ENCODE data around the gene TAF3. TPM values are rescaled to one million over a fixed set of nuclear protein-coding genes. Genes with fewer than 3 reads are reported as not detected.

The TAF3 gene
- total RNA-seq, 1 donor from 2014 or later = 4.6 TPM

DNA sequence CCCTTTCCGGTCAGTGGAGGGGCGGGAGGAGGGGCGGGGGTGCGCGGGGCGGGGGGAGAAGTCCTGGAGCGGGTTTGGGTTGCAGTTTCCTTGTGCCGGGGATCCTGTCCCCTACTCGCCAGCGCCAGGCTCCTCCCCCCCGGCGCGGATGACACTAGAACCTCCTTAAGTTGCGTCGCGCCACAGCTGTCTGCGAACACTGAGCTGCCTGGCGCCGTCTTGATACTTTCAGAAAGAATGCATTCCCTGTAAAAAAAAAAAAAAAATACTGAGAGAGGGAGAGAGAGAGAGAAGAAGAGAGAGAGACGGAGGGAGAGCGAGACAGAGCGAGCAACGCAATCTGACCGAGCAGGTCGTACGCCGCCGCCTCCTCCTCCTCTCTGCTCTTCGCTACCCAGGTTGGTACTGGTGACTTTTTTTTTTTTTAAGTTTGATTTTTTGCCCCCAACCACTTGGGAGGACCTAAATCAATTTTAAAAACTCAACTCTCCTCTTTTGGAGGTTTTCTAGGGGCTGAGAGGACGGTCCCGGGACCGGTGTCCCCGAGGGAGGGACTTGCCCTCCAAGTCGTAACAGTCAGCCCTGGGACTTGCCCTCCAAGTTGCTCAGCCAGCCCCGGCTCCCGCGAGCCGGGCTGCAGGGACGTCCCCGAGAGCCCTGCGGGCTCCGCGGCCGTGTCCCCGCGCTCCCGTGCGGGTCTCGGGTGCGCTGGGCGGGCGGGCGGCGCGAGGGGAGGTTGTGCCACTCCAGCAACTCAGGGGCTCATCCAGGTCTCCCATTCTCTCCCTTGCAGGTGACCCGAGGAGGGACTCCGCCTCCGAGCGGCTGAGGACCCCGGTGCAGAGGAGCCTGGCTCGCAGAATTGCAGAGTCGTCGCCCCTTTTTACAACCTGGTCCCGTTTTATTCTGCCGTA lies 236.4 kb downstream of the TAF3 start, which contains the start of gene GATA3:
Gene GATA3, plus strand, starts transcription at position 195 of the 914 bp plus-strand sequence. CDS start 968 bp downstream, outside the sequence.
- TF ChIP-seq, protein P1, sequence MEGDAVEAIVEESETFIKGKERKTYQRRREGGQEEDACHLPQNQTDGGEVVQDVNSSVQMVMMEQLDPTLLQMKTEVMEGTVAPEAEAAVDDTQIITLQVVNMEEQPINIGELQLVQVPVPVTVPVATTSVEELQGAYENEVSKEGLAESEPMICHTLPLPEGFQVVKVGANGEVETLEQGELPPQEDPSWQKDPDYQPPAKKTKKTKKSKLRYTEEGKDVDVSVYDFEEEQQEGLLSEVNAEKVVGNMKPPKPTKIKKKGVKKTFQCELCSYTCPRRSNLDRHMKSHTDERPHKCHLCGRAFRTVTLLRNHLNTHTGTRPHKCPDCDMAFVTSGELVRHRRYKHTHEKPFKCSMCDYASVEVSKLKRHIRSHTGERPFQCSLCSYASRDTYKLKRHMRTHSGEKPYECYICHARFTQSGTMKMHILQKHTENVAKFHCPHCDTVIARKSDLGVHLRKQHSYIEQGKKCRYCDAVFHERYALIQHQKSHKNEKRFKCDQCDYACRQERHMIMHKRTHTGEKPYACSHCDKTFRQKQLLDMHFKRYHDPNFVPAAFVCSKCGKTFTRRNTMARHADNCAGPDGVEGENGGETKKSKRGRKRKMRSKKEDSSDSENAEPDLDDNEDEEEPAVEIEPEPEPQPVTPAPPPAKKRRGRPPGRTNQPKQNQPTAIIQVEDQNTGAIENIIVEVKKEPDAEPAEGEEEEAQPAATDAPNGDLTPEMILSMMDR (IDR thresholded peaks at IDR 0.05) = no peak
- no peak for TF ChIP-seq EZH2phosphoT487 (IDR thresholded peaks at IDR 0.05)
- no peak for TF ChIP-seq EZH2 (IDR thresholded peaks at IDR 0.05)
- peaks cover 36% of the 10 kb centered on the region for H3K4me1 Mint-ChIP-seq
- Histone ChIP-seq H4K20me1 (ENCODE audit: low read depth) (peaks cover 93% of the 10 kb centered on the region), H3K4me2 (peak within 1 kb of the TSS; percentile 80), H3K9me3 (ENCODE audit: low read depth) (no peaks in the 10 kb centered on the region), H3F3A (ENCODE audit: low read depth) (peaks cover 60% of the 10 kb centered on the region), H3K4me1 (peaks cover 53% of the 10 kb centered on the region), H3K27me3 (peaks cover 100% of the 10 kb centered on the region), H3K79me2 (ENCODE audit: low read depth) (no peaks in the 10 kb centered on the region), H3K27ac (no peak within 1 kb of the TSS), H3K36me3 (no peaks in the 10 kb centered on the region), H3K4me3 (peak within 1 kb of the TSS; percentile 48), H3K9ac (no peak within 1 kb of the TSS), H2AFZ (replicated peaks) (no peak within 1 kb of the TSS)
- H3K4me3 Mint-ChIP-seq = peak within 1 kb of the TSS; percentile 88
- H3K27me3 Mint-ChIP-seq (ENCODE audit: insufficient read depth, low read depth) = peaks cover 71% of the 10 kb centered on the region
- DNase-seq (ENCODE audit: low spot score) = peak; percentile 84
- no peak within 1 kb of the TSS for H3K27ac Mint-ChIP-seq
- no peaks in the 10 kb centered on the region for H3K36me3 Mint-ChIP-seq
- H3K9me3 Mint-ChIP-seq = no peaks in the 10 kb centered on the region

DNA sequence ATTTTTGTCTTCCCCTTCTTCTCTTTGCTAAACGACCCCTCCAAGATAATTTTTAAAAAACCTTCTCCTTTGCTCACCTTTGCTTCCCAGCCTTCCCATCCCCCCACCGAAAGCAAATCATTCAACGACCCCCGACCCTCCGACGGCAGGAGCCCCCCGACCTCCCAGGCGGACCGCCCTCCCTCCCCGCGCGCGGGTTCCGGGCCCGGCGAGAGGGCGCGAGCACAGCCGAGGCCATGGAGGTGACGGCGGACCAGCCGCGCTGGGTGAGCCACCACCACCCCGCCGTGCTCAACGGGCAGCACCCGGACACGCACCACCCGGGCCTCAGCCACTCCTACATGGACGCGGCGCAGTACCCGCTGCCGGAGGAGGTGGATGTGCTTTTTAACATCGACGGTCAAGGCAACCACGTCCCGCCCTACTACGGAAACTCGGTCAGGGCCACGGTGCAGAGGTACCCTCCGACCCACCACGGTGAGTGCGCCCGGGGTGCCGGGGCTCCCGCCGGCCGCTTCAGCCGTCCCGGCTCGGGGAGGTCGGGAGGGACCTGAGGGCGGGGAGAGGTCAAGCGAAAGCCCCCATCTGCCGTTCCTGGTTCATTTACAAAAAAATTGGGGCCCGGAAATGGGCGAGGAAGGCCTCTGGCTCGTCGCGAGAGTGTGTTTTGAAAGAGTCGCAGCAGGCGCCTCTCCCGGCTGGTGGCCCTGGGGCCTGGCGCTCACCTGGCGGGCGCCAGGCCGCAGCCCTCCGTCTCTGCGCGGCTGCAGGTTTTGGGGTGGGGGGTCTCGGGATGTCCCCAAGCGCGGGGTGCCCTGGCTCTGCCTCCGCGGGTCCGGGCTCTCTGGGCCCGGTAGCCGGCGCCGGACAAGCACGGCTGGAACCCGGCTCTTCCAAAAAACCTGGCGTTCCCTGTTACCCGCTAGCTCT lies 237.4 kb downstream of the TAF3 start:
- H3F3A ChIP-seq (ENCODE audit: low read depth) = peaks cover 60% of the 10 kb centered on the region
- H3K27ac Mint-ChIP-seq = no peak overlapping the region
- H2AFZ ChIP-seq (replicated peaks) = no peak overlapping the region
- H3K4me1 Mint-ChIP-seq = peaks cover 46% of the 10 kb centered on the region
- no peaks in the 10 kb centered on the region for H3K79me2 ChIP-seq (ENCODE audit: low read depth)
- no peaks in the 10 kb centered on the region for H3K9me3 Mint-ChIP-seq
- peaks cover 79% of the 10 kb centered on the region for H3K27me3 Mint-ChIP-seq (ENCODE audit: insufficient read depth, low read depth)
- H3K27me3 ChIP-seq = peaks cover 100% of the 10 kb centered on the region
- peak overlapping the region; percentile 48 for H3K4me3 ChIP-seq
- H3K27ac ChIP-seq = no peak overlapping the region
- peak overlapping the region; percentile 80 for H3K4me2 ChIP-seq
- no peak for DNase-seq (ENCODE audit: low spot score)
- H3K4me3 Mint-ChIP-seq = peak overlapping the region; percentile 75
- no peak overlapping the region for H3K9ac ChIP-seq
- H3K4me1 ChIP-seq = peaks cover 54% of the 10 kb centered on the region
- H3K9me3 ChIP-seq (ENCODE audit: low read depth) = no peaks in the 10 kb centered on the region
- TF ChIP-seq EZH2 (IDR thresholded peaks at IDR 0.05) = peak; percentile 96
- TF ChIP-seq, protein P1 (IDR thresholded peaks at IDR 0.05) = no peak
- TF ChIP-seq EZH2phosphoT487 (IDR thresholded peaks at IDR 0.05) = peak; percentile 97
- peaks cover 93% of the 10 kb centered on the region for H4K20me1 ChIP-seq (ENCODE audit: low read depth)
- no peaks in the 10 kb centered on the region for H3K36me3 Mint-ChIP-seq
- no peaks in the 10 kb centered on the region for H3K36me3 ChIP-seq

DNA sequence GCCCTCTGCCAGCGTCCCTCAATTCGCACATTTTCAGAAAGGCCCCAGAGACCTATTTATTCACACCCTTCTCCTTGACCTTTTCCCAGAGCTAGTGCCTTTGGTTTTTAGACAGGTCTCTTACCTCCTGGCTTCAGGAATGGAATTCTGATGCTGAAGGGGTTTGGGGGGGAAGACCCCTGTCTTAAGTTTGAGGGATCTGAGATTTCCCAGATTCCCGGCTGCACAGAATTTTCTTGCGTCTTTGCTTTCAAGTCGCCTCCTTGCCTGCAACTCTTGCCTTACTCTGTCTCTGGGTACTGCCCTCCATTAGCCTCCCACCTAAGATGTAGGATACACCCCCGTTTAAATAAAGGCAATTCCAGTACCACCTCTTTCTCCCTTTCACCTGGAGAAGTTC lies 238.1 kb downstream of the TAF3 start:
- H3K9me3 Mint-ChIP-seq = no peaks in the 10 kb centered on the region
- no peak overlapping the region for H3K9ac ChIP-seq
- no peak overlapping the region for H3K27ac Mint-ChIP-seq
- H3K4me2 ChIP-seq = no peak overlapping the region
- H3K27me3 Mint-ChIP-seq (ENCODE audit: insufficient read depth, low read depth) = peaks cover 85% of the 10 kb centered on the region
- no peak overlapping the region for H2AFZ ChIP-seq (replicated peaks)
- H3K79me2 ChIP-seq (ENCODE audit: low read depth) = no peaks in the 10 kb centered on the region
- H3K9me3 ChIP-seq (ENCODE audit: low read depth) = no peaks in the 10 kb centered on the region
- H3F3A ChIP-seq (ENCODE audit: low read depth) = peaks cover 60% of the 10 kb centered on the region
- DNase-seq (ENCODE audit: low spot score) = peak; percentile 28
- peaks cover 100% of the 10 kb centered on the region for H3K27me3 ChIP-seq
- peaks cover 53% of the 10 kb centered on the region for H3K4me1 Mint-ChIP-seq
- H3K36me3 ChIP-seq = no peaks in the 10 kb centered on the region
- TF ChIP-seq EZH2 (IDR thresholded peaks at IDR 0.05) = peak; percentile 92
- TF ChIP-seq EZH2phosphoT487 (IDR thresholded peaks at IDR 0.05) = peak; percentile 69
- TF ChIP-seq, protein P1 (IDR thresholded peaks at IDR 0.05) = no peak
- H3K4me3 ChIP-seq = no peak overlapping the region
- peaks cover 93% of the 10 kb centered on the region for H4K20me1 ChIP-seq (ENCODE audit: low read depth)
- peaks cover 54% of the 10 kb centered on the region for H3K4me1 ChIP-seq
- no peaks in the 10 kb centered on the region for H3K36me3 Mint-ChIP-seq
- H3K4me3 Mint-ChIP-seq = peak overlapping the region; percentile 68
- no peak overlapping the region for H3K27ac ChIP-seq

Measured in neural progenitor cell (in vitro differentiated cells).